A673 (cell line): ENCODE results near the gene TIFAB. TPM values are rescaled to one million over a fixed set of nuclear protein-coding genes. Genes with fewer than 3 reads are reported as not detected.

ENCODE experiments used
- BruUV-seq: library from RNA; stranded (reverse); fragments of 400-500 nt; replicated peaks from 2 replicates; lab custom pipeline; 2021; lab: Mats Ljungman, UMichigan
- CTCF ChIA-PET: fragments of 300-600 bp; sonication (Branson Sonifier 250); formaldehyde crosslinking; loops from one replicate; lab custom pipeline; 2022; ENCODE audit warnings: antibody characterized with exemption; lab: Charles Lee
- POLR2A ChIA-PET: fragments of 300-600 bp; sonication (Branson Sonifier 250); formaldehyde crosslinking; loops from one replicate; lab custom pipeline; 2022; ENCODE audit warnings: antibody characterized with exemption; ENCODE audit not compliant: low non-redundant PET; lab: Charles Lee
- DNase-seq: peaks from one replicate; pipeline ENCODE4 v3.0.0-alpha.2; 2015; ENCODE audit warnings: low spot score
- H3K27ac ChIP-seq: fragments of 200-600 bp; sonication (generic); 2 replicates; pipeline ENCODE4 v1.5.1; 2016; ENCODE audit warnings: mixed run types, low read depth, mild to moderate bottlenecking, mixed read lengths, antibody characterized with exemption, low read length; ENCODE audit not compliant: poor library complexity, severe bottlenecking
- H3K27me3 ChIP-seq: fragments of 200-600 bp; sonication (generic); replicated peaks from 2 replicates; pipeline ENCODE4 v1.6.1; 2017; ENCODE audit warnings: mixed run types, low read depth, mild to moderate bottlenecking, mixed read lengths, antibody characterized with exemption, low read length; ENCODE audit not compliant: insufficient read depth, poor library complexity
- H3K36me3 ChIP-seq: fragments of 200-600 bp; sonication (generic); 2 replicates; pipeline ENCODE4 v1.6.1; 2016; ENCODE audit warnings: mixed run types, mild to moderate bottlenecking, mixed read lengths, antibody characterized with exemption, low read length; ENCODE audit not compliant: insufficient read depth, poor library complexity, severe bottlenecking
- H3K4me1 ChIP-seq: fragments of 200-600 bp; sonication (generic); 2 replicates; pipeline ENCODE4 v1.6.1; 2017; ENCODE audit warnings: mixed run types, mild to moderate bottlenecking, mixed read lengths, antibody characterized with exemption, low read length; ENCODE audit not compliant: insufficient read depth, poor library complexity, severe bottlenecking
- H3K4me3 ChIP-seq: fragments of 200-600 bp; sonication (generic); 2 replicates; pipeline ENCODE4 v1.5.1; 2016; ENCODE audit warnings: low read depth, mixed run types, mild to moderate bottlenecking, mixed read lengths, low read length; ENCODE audit not compliant: poor library complexity, severe bottlenecking
- H3K9me3 ChIP-seq: fragments of 200-600 bp; sonication (generic); 2 replicates; pipeline ENCODE4 v1.6.1; 2016; ENCODE audit warnings: mixed run types, low read depth, mild to moderate bottlenecking, mixed read lengths, antibody characterized with exemption, low read length; ENCODE audit not compliant: poor library complexity, severe bottlenecking
- EZH2 ChIP-seq: fragments of 200-600 bp; sonication (generic); IDR thresholded peaks from 2 replicates; pipeline ENCODE4 v1.6.1; 2017; ENCODE audit warnings: borderline replicate concordance, low read depth, mild to moderate bottlenecking, mixed read lengths, antibody characterized with exemption, low read length; ENCODE audit not compliant: poor library complexity, severe bottlenecking
- intact Hi-C: fragments of 100-400 bp; cut with micrococcal nuclease; formaldehyde crosslinking; loops from one replicate; pipeline ENCODE4 v1.10.0; 2022; ENCODE audit not compliant: unreplicated experiment
- total RNA-seq: library from RNA; stranded (reverse); gene quantifications from 2 replicates; pipeline ENCODE4 v1.2.3, GENCODE V29; 2021
- TF ChIP-seq, protein P1 (sequence below): fragments of 300-800, 200-600 bp; sonication (generic); conservative IDR thresholded peaks from 2 replicates; pipeline ENCODE4 v1.5.1; 2017; ENCODE audit warnings: low read depth, mild to moderate bottlenecking, antibody characterized with exemption, low read length, moderate library complexity, mixed read lengths

The TIFAB gene
- total RNA-seq, 1 experiment from 2014 or later: not detected

DNA sequence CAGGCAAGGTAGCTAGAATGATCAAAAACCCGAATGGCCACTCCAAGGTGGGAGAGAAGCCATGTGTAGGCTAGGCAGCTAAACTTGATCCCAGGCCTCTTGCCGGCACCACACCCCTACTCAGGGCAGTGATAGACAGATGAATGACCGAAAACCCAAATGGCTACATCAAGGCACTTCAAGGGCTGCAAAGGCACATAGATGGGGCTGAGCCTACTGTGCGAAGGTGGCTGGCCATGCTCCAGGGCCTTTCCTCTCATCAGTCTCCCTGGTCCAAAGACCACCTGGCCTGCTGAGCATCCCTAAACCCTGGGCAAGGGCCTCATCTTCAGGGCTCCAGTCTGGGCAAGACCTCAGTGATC, 3.7 kb upstream of the TIFAB start:
- no peak for DNase-seq
- BruUV-seq: no TSS peak
- intact Hi-C loops: no loop called here

DNA sequence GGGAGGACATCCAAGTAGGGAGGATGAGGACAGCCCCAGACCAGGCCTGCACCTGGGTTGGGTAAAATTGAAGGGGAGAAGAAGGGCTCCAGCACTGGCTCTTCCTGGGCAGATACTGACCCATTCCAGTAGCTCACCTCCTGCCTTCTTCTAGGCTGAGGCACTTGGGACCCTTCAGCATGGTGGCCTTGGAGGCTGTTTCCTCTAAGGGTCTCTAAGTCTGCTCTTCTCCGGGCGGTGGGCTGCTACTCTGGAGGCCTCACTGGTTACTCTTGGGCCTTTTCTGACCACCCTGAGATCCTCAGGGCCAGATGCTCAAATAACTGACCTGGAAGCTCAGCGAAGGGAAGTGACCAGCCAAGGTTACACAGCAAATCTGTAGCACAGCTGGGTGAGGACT, 2.8 kb upstream of the TIFAB start:
- intact Hi-C loops: no loop called here
- CTCF ChIA-PET: no interaction called here
- no peak for DNase-seq
- POLR2A ChIA-PET: no interaction called here
- Histone ChIP-seq H3K9me3 (no peaks in the 10 kb centered on the region), H3K27ac (no peak overlapping the region), H3K4me3 (no peak overlapping the region), H3K4me1 (no peaks in the 10 kb centered on the region), H3K36me3 (no peaks in the 10 kb centered on the region), H3K27me3 (peaks cover 34% of the 10 kb centered on the region)
- BruUV-seq: no TSS peak
- no peak for TF ChIP-seq EZH2
- TF ChIP-seq, protein P1, sequence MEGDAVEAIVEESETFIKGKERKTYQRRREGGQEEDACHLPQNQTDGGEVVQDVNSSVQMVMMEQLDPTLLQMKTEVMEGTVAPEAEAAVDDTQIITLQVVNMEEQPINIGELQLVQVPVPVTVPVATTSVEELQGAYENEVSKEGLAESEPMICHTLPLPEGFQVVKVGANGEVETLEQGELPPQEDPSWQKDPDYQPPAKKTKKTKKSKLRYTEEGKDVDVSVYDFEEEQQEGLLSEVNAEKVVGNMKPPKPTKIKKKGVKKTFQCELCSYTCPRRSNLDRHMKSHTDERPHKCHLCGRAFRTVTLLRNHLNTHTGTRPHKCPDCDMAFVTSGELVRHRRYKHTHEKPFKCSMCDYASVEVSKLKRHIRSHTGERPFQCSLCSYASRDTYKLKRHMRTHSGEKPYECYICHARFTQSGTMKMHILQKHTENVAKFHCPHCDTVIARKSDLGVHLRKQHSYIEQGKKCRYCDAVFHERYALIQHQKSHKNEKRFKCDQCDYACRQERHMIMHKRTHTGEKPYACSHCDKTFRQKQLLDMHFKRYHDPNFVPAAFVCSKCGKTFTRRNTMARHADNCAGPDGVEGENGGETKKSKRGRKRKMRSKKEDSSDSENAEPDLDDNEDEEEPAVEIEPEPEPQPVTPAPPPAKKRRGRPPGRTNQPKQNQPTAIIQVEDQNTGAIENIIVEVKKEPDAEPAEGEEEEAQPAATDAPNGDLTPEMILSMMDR: no peak

More for the DNA sequence above, 3.7 kb upstream of the TIFAB start:
- Histone ChIP-seq H3K4me1 (no peaks in the 10 kb centered on the region), H3K4me3 (no peak overlapping the region), H3K27ac (no peak overlapping the region), H3K36me3 (no peaks in the 10 kb centered on the region), H3K27me3 (peaks cover 35% of the 10 kb centered on the region), H3K9me3 (no peaks in the 10 kb centered on the region)
- TF ChIP-seq EZH2: no peak
- TF ChIP-seq, protein P1: no peak
- POLR2A ChIA-PET: no interaction called here
- CTCF ChIA-PET: interaction anchor here (2.0 kb wide), 1 partner anchor 10 kb away, joined by 8 read pairs; no protein-coding TSS in a partner anchor

DNA sequence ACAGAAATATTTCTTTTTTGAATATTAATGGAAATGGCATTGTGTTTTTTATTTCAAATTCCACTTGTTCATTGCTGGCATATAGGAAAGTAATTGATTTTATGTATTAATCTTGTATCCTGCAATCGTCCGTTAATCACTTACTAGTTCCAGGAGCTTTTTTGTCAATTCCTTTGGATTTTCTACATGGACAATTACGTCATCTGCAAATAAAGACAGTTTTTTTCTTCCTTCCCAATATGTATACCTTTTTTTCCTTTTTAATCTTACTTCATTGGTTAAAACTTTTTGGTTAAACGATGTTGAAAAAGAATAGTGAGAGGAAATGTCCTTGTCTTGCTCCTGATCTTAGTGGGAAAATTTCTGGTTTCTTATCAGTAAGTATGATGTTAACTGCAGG, 1.5 kb upstream of the TIFAB start:
- H3K9me3 ChIP-seq: no peaks in the 10 kb centered on the region
- H3K4me1 ChIP-seq: no peaks in the 10 kb centered on the region
- H3K27ac ChIP-seq: no peak overlapping the region
- no peak for TF ChIP-seq EZH2
- TF ChIP-seq, protein P1: no peak
- POLR2A ChIA-PET: no interaction called here
- no peak for DNase-seq
- H3K4me3 ChIP-seq: no peak overlapping the region
- CTCF ChIA-PET: no interaction called here
- H3K36me3 ChIP-seq: no peaks in the 10 kb centered on the region
- intact Hi-C loops: no loop called here
- peaks cover 29% of the 10 kb centered on the region for H3K27me3 ChIP-seq
- no TSS peak for BruUV-seq
